Liver (tissue), 9 donors: ENCODE results near the gene CDC5L. TPM values are rescaled to one million over a fixed set of nuclear protein-coding genes. Genes with fewer than 3 reads are reported as not detected.

Experiments used
- DNase-seq: peaks from one replicate; pipeline ENCODE4 v3.0.0-alpha.2; 2017; ENCODE audit warnings: low spot score
- H3K27ac ChIP-seq, 2 donors: one replicate each; pipeline ENCODE4 v1.7.0; 2013; ENCODE audit warnings: inconsistent platforms in 2 of 2, low read length in 2 of 2, control low read depth in 1 of 2, low read depth in 1 of 2, mild to moderate bottlenecking in 1 of 2
- H3K27me3 ChIP-seq, 4 donors: one replicate each; pipeline versions ENCODE4 v1.6.1 to v1.7.0; 2013; ENCODE audit warnings: low read length in 3 of 4, inconsistent platforms in 1 of 4, mild to moderate bottlenecking in 1 of 4, moderate library complexity in 1 of 4; ENCODE audit not compliant: control insufficient read depth in 4 of 4, insufficient read depth in 4 of 4
- H3K36me3 ChIP-seq, 4 donors: one replicate each; pipeline versions ENCODE4 v1.6.1 to v1.7.0; 2013; ENCODE audit warnings: low read length in 3 of 4, mild to moderate bottlenecking in 3 of 4, low read depth in 1 of 4, moderate library complexity in 1 of 4; ENCODE audit not compliant: control insufficient read depth in 4 of 4, insufficient read depth in 3 of 4
- H3K4me1 ChIP-seq, 4 donors: one replicate each; pipeline versions ENCODE4 v1.6.1 to v1.7.0; 2013; ENCODE audit warnings: low read length in 3 of 4, mild to moderate bottlenecking in 3 of 4, moderate library complexity in 1 of 4; ENCODE audit not compliant: control insufficient read depth in 4 of 4, insufficient read depth in 4 of 4
- H3K4me3 ChIP-seq, 3 donors: one replicate each; pipeline versions ENCODE4 v1.6.1 to v1.7.0; 2013; ENCODE audit warnings: low read length in 3 of 3, control low read depth in 1 of 3, low read depth in 1 of 3, mild to moderate bottlenecking in 1 of 3
- H3K9ac ChIP-seq, 2 donors: one replicate each; pipeline ENCODE4 v1.7.0; 2013; ENCODE audit warnings: low read length in 2 of 2, mild to moderate bottlenecking in 2 of 2, moderate library complexity in 2 of 2, control low read depth in 1 of 2, low read depth in 1 of 2
- H3K9me3 ChIP-seq, 4 donors: one replicate each; pipeline versions ENCODE4 v1.6.1 to v1.7.0; 2013; ENCODE audit warnings: low read length in 3 of 4; ENCODE audit not compliant: control insufficient read depth in 4 of 4
- ATF3 ChIP-seq: IDR thresholded peaks from 2 replicates; pipeline ENCODE4 v1.6.1; 2016; ENCODE audit warnings: antibody characterized with exemption
- CTCF ChIP-seq: fragments of 150-350 bp; IDR thresholded peaks from 2 replicates; pipeline ENCODE4 v1.5.1; 2017; ENCODE audit warnings: improper control_type of control experiment, low read depth, low read length; ENCODE audit not compliant: missing input control
- FOXA1 ChIP-seq: IDR thresholded peaks from 2 replicates; pipeline ENCODE4 v1.6.1; 2016; ENCODE audit warnings: antibody characterized with exemption
- FOXA2 ChIP-seq: IDR thresholded peaks from 2 replicates; pipeline ENCODE4 v1.6.1; 2016; ENCODE audit warnings: antibody characterized with exemption
- GABPA ChIP-seq, 2 donors: IDR thresholded peaks in 1 of 2; conservative IDR thresholded peaks in 1 of 2; 2 replicates each; pipeline ENCODE4 v1.6.1; 2016; ENCODE audit warnings: antibody characterized with exemption in 2 of 2, mild to moderate bottlenecking in 1 of 2, moderate library complexity in 1 of 2
- HNF4G ChIP-seq: IDR thresholded peaks from 2 replicates; pipeline ENCODE4 v1.6.1; 2016; ENCODE audit warnings: antibody characterized with exemption
- MAX ChIP-seq: IDR thresholded peaks from 2 replicates; pipeline ENCODE4 v1.6.1; 2016; ENCODE audit warnings: antibody characterized with exemption
- NR2F2 ChIP-seq: IDR thresholded peaks from 2 replicates; pipeline ENCODE4 v1.6.1; 2016; ENCODE audit warnings: antibody characterized with exemption
- RAD21 ChIP-seq, 2 donors: IDR thresholded peaks; 2 replicates each; pipeline ENCODE4 v1.6.1; 2016; ENCODE audit warnings: antibody characterized with exemption in 2 of 2, mild to moderate bottlenecking in 2 of 2
- REST ChIP-seq: IDR thresholded peaks from 2 replicates; pipeline ENCODE4 v1.6.1; 2016; ENCODE audit warnings: antibody characterized with exemption, mild to moderate bottlenecking
- RXRA ChIP-seq, 2 donors: IDR thresholded peaks; 2 replicates each; pipeline ENCODE4 v1.6.1; 2017 to 2018; ENCODE audit warnings: antibody characterized with exemption in 2 of 2, mild to moderate bottlenecking in 1 of 2
- SP1 ChIP-seq: IDR thresholded peaks from 2 replicates; pipeline ENCODE4 v1.6.1; 2018; ENCODE audit warnings: antibody characterized with exemption, mild to moderate bottlenecking
- TAF1 ChIP-seq: conservative IDR thresholded peaks from 2 replicates; pipeline ENCODE4 v1.6.1; 2016; ENCODE audit warnings: antibody characterized with exemption, mild to moderate bottlenecking
- YY1 ChIP-seq: IDR thresholded peaks from 2 replicates; pipeline ENCODE4 v1.6.1; 2016; ENCODE audit warnings: antibody characterized with exemption, mild to moderate bottlenecking
- ZBTB33 ChIP-seq: IDR thresholded peaks from 2 replicates; pipeline ENCODE4 v1.6.1; 2016; ENCODE audit warnings: antibody characterized with exemption
- WGBS: extraction: QIAGEN DNeasy Blood & Tissue Kit; methylation state at CpG from one replicate; pipeline ENCODE4 v1.1.7; 2013; 5-methylcytosine and 5-hydroxymethylcytosine counted together
- polyA plus RNA-seq, 2 donors: library from polyadenylated mRNA; stranded (reverse) in 1 of 2; unstranded in 1 of 2; fragments of 200-250 nt in 1 of 2; fragments of >200 nt in 1 of 2; fragmentation: Nextera tagmentation in 1 of 2; extraction: Ambion mirVana in 1 of 2; gene quantifications; one replicate each; pipeline versions ENCODE4 v1.2.1 to v1.2.3, GENCODE V29; 2013 to 2015
- total RNA-seq, 2 donors: library from RNA; depleted of rRNA; stranded (reverse); fragments of >200 nt; gene quantifications; one replicate each; pipeline ENCODE4 v1.2.3, GENCODE V29; 2014
- donor health status: healthy.
- donor health status: healthy.
- donor health status: healthy.
- donor health status: healthy.
- donor health status: healthy.

Gene CDC5L
- total and polyA plus RNA-seq, 4 donors = 5.4 to 12.3 (median 11.0) TPM

- no peak for DNase-seq
- H3K9ac ChIP-seq = no peak overlapping the region
- H3K27ac ChIP-seq = no peak overlapping the region
- H3K4me3 ChIP-seq = no peak overlapping the region
- H3K9me3 ChIP-seq = peaks cover 0 to 4% (median 0%) of the 10 kb centered on the region in 4 donors
- WGBS = 85% methylated on average over 5 of the region's 5 CpGs
- H3K27me3 ChIP-seq = no peaks in the 10 kb centered on the region
- no peaks in the 10 kb centered on the region for H3K4me1 ChIP-seq
- TF ChIP-seq FOXA1 = no peak
- no peak for TF ChIP-seq SP1
- TF ChIP-seq GABPA (IDR thresholded peaks at IDR 0.05 in 1 of 2, conservative IDR thresholded peaks at IDR 0.05 in 1 of 2) = no peak
- H3K36me3 ChIP-seq = no peaks in the 10 kb centered on the region
These were observed 110.3 kb downstream of the CDC5L start for GRCh38 chr6:44497807-44498206.

- Histone ChIP-seq H3K9me3 (peaks cover 0 to 4% (median 0%) of the 10 kb centered on the region in 4 donors), H3K4me1 (no peaks in the 10 kb centered on the region), H3K4me3 (no peak overlapping the region), H3K36me3 (no peaks in the 10 kb centered on the region), H3K27me3 (no peaks in the 10 kb centered on the region), H3K9ac (no peak overlapping the region), H3K27ac (no peak overlapping the region)
- 85% methylated on average over 5 of the region's 5 CpGs for WGBS
- no peak for DNase-seq
- TF ChIP-seq NR2F2 = no peak
- no peak for TF ChIP-seq CTCF
- no peak for TF ChIP-seq TAF1
- no peak for TF ChIP-seq HNF4G
- TF ChIP-seq SP1 = no peak
- TF ChIP-seq REST = no peak
- TF ChIP-seq RAD21 (IDR thresholded peaks at IDR 0.05) = no peak
- no peak for TF ChIP-seq YY1
- no peak for TF ChIP-seq FOXA1
- no peak for TF ChIP-seq RXRA (IDR thresholded peaks at IDR 0.05)
These were observed 110.9 kb downstream of the CDC5L start for GRCh38 chr6:44498436-44498835.

GRCh38 chr6:44499609-44500008, 112.1 kb downstream of the CDC5L start:
- Histone ChIP-seq H3K27ac (no peak overlapping the region), H3K9ac (no peak overlapping the region), H3K27me3 (no peaks in the 10 kb centered on the region), H3K4me1 (no peaks in the 10 kb centered on the region), H3K36me3 (no peaks in the 10 kb centered on the region), H3K4me3 (no peak overlapping the region), H3K9me3 (peaks cover 0 to 4% (median 0%) of the 10 kb centered on the region in 4 donors)
- WGBS = 70% methylated on average over 5 of the region's 5 CpGs
- DNase-seq = no peak
- TF ChIP-seq NR2F2 = no peak
- TF ChIP-seq ZBTB33 = no peak
- no peak for TF ChIP-seq MAX
- TF ChIP-seq CTCF = no peak
- TF ChIP-seq ATF3 = no peak
- no peak for TF ChIP-seq YY1
- TF ChIP-seq TAF1 = no peak
- no peak for TF ChIP-seq SP1
- no peak for TF ChIP-seq HNF4G
- no peak for TF ChIP-seq RXRA (IDR thresholded peaks at IDR 0.05)
- TF ChIP-seq RAD21 (IDR thresholded peaks at IDR 0.05) = no peak
- TF ChIP-seq FOXA2 = no peak
- no peak for TF ChIP-seq FOXA1
